Measurements from ENCODE around the gene WDR87. TPM values are rescaled to one million over a fixed set of nuclear protein-coding genes. Genes with fewer than 3 reads are reported as not detected.

WDR87 gene
- total and polyA plus RNA-seq, 8 donors: 0.02 to 0.04 TPM; not detected in 6

GRCh38 chr19:37877147-37877546 is 29.2 kb downstream of the WDR87 start:
- Histone ChIP-seq H3K36me3 (no peaks in the 10 kb centered on the region), H3K27ac (no peak overlapping the region), H3K4me3 (no peak overlapping the region), H3K9me3 (no peaks in the 10 kb centered on the region), H3K27me3 (no peaks in the 10 kb centered on the region), H3K4me1 (no peaks in the 10 kb centered on the region)
- 58 to 72% methylated on average over 3 of the region's 3 CpGs for WGBS, 2 donors
- ATAC-seq (no peak), FAIRE-seq (no peak), DNase-seq (no peak)
- TF ChIP-seq CTCF (IDR thresholded peaks at IDR 0.05): no peak
- intact Hi-C loops (cut with DNase I): no loop called here

DNA sequence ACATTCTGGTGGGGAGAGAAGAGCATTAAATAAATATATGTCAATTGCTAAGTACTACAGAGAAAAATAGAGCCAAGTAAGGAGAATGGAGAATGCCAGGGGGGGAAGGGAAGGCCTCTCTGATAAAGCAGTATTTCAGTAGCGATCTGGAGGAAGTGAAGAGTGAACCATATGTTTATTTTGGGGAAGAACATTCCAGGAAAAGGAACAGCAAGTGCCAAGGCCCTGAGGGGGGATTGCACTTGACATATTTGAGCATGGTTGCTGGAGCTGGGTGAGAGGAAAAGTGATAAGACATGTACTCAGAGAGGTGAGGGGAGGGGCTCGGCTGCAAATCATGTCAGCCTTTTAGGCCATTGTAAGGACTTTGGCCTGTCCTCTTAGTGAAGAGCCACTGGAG is 30.4 kb downstream of the WDR87 start:
- H3K4me3 ChIP-seq: no peak overlapping the region
- intact Hi-C loops (cut with DNase I): no loop called here
- ATAC-seq (no peak), FAIRE-seq (no peak), DNase-seq (no peak)
- 38 to 56% methylated on average over 2 of the region's 2 CpGs for WGBS, 2 donors
- no peaks in the 10 kb centered on the region for H3K4me1 ChIP-seq
- no peaks in the 10 kb centered on the region for H3K36me3 ChIP-seq
- H3K9me3 ChIP-seq: no peaks in the 10 kb centered on the region
- TF ChIP-seq CTCF (IDR thresholded peaks at IDR 0.05): no peak
- no peaks in the 10 kb centered on the region for H3K27me3 ChIP-seq
- H3K27ac ChIP-seq: no peak overlapping the region

DNA sequence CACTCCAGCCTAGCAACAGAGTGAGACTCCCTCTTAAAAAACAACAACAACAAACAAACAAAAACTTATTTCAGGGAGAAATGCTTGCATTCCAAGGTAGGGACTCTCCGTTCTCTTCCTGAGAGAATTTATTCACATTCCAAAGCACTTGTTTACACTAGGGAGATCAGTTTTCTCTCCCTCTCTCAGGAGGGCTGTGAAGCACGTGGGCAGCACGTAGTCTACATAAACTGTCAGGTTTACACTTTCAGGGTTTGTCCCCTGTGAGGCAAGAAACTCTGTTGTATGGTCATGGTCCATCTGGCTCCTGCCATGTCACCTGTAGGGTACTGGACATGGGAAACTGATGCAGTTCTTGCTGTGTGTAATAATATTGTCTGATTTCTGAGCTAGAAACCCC is 31.6 kb downstream of the WDR87 start:
- FAIRE-seq (no peak), ATAC-seq (no peak), DNase-seq (no peak)
- H3K27ac ChIP-seq: no peak overlapping the region
- H3K9me3 ChIP-seq: no peaks in the 10 kb centered on the region
- no peak overlapping the region for H3K4me3 ChIP-seq
- no peak for TF ChIP-seq CTCF (IDR thresholded peaks at IDR 0.05)
- H3K4me1 ChIP-seq: no peaks in the 10 kb centered on the region
- 17 to 22% methylated on average over 3 of the region's 3 CpGs for whole genome bisulfite sequencing, 2 donors
- H3K27me3 ChIP-seq: no peaks in the 10 kb centered on the region
- H3K36me3 ChIP-seq: no peaks in the 10 kb centered on the region
- intact Hi-C loops (cut with DNase I): no loop called here

GRCh38 chr19:37872383-37872782 is 34.0 kb downstream of the WDR87 start:
- intact Hi-C loops (cut with DNase I): no loop called here
- FAIRE-seq (no peak), DNase-seq (no peak), ATAC-seq (no peak)
- no peak overlapping the region for H3K4me3 ChIP-seq
- no peak for TF ChIP-seq CTCF (IDR thresholded peaks at IDR 0.05)
- H3K4me1 ChIP-seq: no peaks in the 10 kb centered on the region
- no peaks in the 10 kb centered on the region for H3K27me3 ChIP-seq
- no peaks in the 10 kb centered on the region for H3K36me3 ChIP-seq
- H3K9me3 ChIP-seq: no peaks in the 10 kb centered on the region
- no peak overlapping the region for H3K27ac ChIP-seq
- WGBS, 2 donors: 48 to 62% methylated on average over 5 of the region's 5 CpGs

GRCh38 chr19:37869766-37870340 is 36.5 kb downstream of the WDR87 start:
- H3K36me3 ChIP-seq: no peaks in the 10 kb centered on the region
- H3K27me3 ChIP-seq: no peaks in the 10 kb centered on the region
- no peak overlapping the region for H3K27ac ChIP-seq
- TF ChIP-seq CTCF (IDR thresholded peaks at IDR 0.05): no peak
- ATAC-seq (no peak), DNase-seq (no peak), FAIRE-seq (no peak)
- no peak overlapping the region for H3K4me3 ChIP-seq
- WGBS, 2 donors: 55 to 57% methylated on average over 4 of the region's 4 CpGs
- H3K4me1 ChIP-seq: no peaks in the 10 kb centered on the region
- no peaks in the 10 kb centered on the region for H3K9me3 ChIP-seq
- intact Hi-C loops (cut with DNase I): no loop called here
